ENCODE results near the gene FAM53A.
A peak's percentile ranks its signal among the peaks of the same experiment; 100 is the strongest.

The FAM53A gene, protein sequence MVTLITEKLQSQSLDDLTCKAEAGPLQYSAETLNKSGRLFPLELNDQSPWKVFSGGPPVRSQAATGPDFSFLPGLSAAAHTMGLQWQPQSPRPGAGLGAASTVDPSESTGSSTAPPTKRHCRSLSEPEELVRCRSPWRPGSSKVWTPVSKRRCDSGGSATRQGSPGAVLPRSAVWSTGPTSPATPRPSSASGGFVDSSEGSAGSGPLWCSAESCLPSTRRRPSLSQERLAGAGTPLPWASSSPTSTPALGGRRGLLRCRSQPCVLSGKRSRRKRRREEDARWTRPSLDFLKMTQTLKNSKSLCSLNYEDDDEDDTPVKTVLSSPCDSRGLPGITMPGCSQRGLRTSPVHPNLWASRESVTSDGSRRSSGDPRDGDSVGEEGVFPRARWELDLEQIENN

DNA sequence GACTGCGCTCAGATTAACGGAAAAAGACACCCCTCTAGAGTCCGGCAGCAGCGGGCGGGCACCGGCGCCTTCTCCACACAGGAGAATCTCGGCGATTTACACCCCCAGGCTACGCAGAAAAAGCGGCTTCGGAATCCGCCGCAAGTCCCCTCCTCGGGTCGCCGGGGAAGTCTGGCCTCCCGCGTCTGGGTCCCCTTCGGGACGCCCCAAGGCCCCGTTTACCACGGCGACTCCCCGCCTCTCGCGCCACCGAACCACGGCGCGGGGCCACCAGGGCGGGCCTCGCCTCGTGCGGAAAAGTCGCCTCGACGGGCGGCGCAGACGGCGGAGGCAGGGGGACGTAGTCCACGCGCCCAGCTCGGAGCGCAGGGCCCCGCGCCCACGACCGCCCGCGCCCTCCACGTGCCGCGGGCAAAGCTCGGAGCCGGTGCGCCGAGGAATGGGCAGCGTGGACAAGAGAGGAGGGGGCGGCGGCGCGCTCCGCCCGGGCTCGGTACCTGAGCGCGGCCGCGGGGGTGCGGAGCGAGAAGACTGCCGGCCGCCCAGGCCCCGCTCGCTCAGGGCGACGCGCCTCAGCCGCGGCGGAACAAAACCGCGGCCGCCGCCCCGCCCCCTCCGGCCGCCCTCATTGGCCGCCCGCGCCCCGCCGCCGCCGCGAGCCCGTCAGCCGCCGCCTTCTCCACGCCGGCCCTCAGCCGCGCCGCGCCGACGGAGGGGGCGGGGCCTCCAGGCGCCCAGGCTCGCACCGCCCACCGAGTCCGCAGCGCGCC is at the start of gene FAM53A:
FAM53A (minus strand) TSS at position 578 of the 770 bp plus-strand sequence. CDS start 15,572 bp downstream, outside the sequence.
- DNase-seq: no peak

DNA sequence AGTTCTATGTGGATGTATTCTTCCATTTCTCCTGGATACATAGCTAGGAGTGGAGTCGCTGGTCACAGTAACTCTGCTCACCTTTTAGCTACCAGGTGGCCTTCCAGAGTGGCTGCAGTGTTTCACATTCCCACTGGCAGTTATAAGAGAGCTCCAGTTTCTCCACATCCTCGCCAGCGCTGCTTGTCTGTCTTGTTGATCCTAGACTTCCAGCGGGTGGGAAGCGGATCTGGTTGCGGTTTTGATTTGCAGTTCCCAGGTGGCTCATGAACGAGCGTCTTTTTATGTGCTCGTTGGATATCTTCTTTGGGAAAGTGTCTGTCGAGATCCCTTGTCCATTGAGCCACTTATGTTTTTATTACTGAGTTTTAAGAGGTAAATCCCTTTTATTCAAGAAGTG is 48.8 kb upstream of the FAM53A start:
- no peak for DNase-seq

DNA sequence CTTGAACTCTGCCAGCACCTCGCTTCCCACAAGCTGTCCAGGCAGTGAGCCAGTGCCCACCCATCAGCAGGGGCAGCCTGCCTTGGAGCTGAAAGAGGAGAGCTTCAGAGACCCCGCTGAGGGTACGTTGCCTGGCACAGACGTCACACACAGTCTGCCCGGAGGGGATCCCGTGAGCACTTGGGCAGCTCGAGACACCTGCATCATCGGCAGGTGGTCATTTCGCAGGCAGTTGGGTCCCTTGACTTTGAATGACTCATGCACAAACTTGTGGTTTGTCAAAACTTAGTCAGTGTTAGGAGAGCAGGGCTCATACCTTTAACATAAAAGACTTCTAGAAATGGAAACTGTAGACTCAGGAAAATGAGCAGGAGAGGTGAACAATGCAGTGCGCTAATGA is 47.1 kb upstream of the FAM53A start:
- no peak for DNase-seq

DNA sequence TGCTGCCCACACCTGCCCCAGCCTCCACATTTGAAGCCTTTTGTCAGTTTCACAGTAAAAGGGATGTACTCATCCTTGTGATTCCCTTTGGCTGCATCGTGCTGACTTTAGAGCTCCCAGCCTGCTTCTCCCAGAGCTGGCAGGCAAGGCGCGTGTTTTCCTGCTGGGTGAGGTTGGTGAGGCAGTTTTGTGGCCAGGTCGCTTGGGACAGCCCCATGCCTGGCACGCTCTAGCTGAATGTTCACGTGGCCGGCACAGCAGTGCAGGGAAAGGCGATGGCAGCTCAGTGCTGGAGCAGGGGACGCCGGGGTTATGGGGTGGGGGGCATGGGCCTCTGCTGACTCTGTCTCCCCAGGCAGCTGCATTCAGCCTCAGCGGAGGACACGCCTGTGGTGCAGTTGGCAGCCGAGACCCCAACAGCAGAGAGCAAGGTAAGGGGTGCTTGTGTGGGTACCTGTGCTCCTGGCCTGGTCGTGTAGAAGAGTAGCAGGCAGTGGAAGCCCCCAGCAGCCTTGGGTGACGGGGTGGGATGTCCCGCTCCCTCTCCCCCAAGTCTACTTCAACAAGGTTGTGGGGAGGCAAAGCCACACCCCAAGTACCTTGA is 46.5 kb upstream of the FAM53A start:
- no peak for DNase-seq

DNA sequence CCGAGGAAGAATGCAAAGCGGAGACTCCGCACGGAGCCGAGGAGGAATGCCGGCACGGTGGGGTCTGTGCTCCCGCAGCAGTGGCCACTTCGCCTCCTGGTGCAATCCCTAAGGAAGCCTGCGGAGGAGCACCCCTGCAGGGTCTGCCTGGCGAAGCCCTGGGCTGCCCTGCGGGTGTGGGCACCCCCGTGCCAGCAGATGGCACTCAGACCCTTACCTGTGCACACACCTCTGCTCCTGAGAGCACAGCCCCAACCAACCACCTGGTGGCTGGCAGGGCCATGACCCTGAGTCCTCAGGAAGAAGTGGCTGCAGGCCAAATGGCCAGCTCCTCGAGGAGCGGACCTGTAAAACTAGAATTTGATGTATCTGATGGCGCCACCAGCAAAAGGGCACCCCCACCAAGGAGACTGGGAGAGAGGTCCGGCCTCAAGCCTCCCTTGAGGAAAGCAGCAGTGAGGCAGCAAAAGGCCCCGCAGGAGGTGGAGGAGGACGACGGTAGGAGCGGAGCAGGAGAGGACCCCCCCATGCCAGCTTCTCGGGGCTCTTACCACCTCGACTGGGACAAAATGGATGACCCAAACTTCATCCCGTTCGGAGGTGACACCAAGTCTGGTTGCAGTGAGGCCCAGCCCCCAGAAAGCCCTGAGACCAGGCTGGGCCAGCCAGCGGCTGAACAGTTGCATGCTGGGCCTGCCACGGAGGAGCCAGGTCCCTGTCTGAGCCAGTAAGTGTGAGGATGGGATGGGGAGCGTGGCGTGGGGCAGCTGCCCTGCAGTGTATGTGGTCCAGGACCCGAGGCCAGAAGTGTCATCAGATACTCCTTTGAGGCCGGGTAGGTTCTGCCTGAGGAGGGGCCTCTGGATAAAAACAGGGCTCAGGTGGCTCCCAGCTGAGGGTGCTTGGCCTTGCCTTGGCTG is 44.2 kb upstream of the FAM53A start:
- DNase-seq: no peak

DNA sequence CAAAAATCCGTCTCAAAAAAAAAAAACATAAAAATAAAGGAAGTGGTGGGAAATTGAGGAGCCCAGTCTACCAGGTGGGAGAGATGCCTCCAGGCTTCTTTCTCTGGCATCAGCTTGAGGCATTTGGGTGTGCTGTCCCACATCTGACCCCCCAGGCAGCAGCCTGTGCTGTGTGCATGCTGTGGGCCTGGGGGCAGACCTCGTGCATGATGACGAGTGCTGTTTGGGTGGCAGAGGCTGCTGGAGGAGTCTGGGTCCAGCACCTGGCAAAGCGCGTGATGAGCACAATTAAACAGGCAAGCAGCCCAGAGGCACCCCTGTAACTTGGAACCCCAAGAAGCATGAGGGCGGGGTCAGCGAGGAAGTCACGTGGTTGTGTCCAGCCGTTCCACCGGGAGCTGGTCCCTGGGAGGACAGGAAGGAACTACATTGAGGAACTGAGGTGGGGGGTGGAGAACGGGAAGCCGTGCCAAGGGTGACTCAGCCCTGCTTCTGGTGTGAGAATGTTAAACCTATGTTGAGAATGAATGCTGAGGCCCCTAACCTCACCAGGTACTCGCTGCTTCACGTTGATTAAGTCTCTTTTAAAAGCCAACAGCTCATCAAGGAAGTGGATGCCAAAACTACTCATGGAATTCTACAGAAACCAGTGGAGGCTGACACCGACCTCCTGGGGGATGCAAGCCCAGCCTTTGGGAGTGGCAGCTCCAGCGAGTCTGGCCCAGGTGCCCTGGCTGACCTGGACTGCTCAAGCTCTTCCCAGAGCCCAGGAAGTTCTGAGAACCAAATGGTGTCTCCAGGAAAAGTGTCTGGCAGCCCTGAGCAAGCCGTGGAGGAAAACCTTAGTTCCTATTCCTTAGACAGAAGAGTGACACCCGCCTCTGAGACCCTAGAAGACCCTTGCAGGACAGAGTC is 43.3 kb upstream of the FAM53A start:
- DNase-seq: peak; percentile 63 to 74

DNA sequence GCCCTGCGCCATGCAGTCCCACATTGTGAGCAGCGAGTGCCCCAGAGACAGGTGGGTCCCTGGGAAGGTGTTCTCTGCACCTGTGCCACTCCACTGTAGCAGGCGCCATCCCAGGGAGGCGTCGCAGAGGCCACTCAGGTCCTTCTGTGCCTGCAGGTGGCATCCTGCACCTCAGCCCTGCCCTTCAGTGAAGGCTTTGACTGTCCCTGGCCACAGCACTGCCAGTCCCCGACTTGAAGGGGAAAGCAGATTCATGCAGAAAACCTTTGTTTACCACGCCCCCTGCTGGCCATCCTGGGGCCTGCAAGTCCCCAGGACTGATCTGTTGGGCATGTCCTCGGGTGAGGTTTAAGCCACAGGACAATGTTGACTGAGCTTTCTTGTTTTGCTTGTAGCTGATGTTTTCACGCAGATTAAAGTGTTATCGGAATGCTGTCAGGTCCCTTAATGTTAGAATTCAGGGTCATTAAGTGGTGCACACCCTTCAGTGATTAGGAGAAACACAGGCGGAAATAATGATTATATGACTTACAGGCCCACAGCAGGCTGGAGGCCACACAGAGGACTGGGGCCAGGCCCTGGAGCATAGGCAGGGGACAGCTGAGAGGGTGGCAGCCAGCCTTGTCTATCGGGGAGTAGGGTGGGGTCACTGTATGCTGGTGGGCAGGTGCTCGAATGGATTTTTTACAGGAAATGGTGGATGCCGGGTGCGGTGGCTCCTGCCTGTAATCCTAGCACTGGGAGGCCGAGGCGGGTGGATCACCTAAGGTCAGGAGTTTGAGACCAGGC is 42.2 kb upstream of the FAM53A start:
- peak; percentile 63 to 64 for DNase-seq

DNA sequence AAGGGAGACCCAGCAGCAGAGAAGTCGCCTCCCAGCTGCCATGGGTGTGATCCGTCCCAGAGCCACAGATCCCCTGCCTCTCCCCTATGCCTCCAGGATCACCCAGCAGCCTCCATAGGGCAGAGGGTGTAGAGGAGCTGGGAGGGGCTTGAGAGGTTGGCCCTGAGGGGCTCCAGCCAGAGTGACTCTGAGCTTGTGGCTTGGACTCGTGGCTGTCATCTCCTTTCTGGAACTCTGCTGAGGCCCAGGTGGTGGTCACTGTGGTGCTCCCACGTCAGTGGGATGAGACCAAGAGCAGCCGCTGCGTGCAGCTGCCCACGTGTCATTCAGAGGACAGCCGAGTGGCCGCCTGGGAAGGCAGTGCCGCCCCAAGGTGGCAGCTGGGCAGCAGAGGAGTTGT is 41.4 kb upstream of the FAM53A start:
- DNase-seq: no peak

DNA sequence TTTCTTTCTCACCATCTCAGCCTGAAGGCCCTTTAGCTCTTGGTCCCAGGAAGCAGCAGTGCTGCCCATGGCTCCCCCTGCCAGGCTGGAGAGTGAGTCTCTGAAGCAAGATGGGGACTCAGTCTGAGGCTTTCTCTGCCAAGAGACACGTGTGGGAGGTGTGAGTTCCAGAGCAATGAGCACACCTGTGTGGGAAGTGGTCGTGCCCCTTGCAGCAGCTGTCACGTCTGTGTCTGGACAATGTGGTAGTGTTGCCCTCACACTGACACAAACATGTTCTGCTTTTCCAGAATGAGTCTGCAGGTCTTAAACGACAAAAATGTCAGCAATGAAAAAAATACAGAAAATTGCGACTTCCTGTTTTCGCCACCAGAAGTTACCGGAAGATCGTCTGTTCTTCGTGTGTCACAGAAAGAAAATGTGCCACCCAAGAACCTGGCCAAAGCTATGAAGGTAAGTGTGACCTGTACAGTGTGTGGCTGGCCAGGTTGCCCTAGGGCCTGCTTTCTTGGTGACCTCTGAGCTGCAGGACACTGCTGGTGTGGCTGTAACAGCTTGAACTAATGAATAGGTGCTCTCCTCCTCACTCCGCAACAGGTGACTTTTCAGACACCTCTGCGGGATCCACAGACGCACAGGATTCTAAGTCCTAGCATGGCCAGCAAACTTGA is 39.2 kb upstream of the FAM53A start:
- peak; percentile 64 to 70 for DNase-seq

DNA sequence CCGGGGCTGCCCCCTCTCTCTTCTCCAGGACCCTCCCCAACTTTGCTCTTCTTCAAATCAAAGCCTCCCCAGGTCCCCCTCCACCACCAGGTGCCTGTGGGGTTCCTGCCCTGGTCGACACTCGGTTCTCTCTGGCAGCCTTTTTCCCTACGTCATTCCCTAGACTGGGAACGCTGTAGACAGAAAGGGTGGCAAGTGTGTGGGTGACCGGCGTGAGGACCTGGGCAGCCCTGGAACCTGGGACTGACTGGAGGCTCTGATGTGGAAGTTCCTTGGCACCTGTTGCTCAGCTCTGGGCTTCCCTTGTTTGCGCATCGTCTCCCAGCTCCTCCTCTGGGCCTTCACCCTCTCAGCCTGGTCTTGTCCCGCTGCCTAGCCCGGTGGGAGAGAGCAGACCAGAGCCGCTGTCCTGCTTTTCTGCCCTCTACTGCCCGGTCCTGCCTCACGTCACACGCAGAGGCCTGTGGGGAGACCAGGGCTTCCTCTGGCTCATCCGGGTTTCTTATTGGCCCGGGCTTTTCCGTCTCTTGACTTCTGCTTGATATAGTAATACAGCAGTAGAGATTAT is 38.5 kb upstream of the FAM53A start:
- DNase-seq: peak; percentile 12 to 40

DNA sequence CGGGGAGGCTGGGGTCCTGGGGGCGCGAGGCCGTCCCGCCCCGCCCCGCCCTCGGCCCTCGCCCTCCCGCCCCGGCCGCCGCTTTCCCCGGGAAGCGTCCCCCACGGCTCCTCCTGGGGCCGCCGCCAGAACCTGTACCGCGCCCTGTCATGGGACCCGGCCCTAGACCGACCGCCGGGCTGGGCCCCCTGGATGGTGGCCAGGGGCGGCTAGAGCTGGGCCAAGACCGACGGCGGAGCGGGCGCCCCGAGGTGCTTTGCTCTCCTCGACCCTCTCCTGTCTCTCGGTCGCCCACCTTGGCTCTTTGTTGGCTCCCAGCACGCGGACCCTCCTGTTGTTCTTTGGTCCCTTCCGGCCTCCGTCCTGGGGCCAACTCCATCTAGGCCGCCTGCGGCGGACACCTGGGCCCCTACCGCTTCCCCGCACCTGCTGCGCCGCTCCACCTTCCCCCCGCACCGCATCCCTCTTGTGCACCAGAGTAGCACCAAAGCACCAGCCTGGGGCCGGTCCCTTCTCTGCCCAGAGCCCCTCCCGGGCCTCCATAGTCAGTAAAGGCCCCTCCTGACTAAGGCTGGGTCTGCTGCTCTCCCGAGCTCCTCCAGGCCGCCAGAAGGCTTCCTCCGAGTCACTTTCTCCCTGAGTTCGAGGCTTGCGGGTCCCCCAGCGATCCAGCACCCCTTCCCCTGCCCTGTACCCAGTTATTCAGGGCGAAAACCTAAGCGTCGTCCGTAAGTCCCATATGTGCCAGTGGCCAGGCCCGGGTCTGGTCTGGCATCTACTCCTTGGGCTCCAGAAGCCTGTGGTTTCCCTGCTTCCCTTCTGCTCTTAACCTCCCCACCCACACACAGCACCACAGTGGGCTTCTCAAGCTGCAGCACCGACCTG is 37.8 kb upstream of the FAM53A start:
- DNase-seq: no peak

DNA sequence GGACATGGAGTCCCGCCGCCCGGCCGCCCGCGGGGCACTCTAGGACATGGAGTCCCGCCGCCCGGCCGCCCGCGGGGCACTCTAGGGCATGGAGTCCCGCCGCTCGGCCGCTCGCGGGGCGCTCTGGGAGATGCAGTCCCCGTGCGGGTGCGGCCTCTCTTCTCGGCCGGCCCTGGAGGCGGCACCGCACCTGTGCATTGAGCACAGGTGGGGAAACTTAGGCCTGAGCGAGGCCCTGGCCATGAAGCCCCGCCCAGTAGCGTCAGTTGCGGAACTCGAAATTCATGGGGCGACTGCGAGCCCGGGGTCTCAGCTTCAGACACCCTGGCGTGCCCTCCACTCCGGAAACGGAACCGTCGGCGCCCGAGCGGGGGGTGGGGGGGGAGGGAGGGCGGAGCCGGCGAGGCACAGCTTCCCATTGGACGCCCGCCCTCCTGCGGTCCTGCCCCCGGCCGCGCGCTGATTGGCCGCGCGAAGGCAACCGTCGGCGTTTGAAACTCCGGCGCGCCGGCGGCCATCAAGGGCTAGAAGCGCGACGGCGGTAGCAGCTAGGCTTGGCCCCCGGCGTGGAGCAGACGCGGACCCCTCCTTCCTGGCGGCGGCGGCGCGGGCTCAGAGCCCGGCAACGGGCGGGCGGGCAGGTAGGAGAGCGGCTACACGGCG is 37.0 kb upstream of the FAM53A start, which contains the start of the genes TACC3 and TMEM129:
TACC3 (plus strand) TSS at position 519 of the 663 bp plus-strand sequence. CDS start 1,901 bp downstream, outside the sequence.
TMEM129 (minus strand) TSS at position 321 of the 663 bp plus-strand sequence. CDS start 486 bp downstream, outside the sequence.
- DNase-seq: peak; percentile 81 to 88

DNA sequence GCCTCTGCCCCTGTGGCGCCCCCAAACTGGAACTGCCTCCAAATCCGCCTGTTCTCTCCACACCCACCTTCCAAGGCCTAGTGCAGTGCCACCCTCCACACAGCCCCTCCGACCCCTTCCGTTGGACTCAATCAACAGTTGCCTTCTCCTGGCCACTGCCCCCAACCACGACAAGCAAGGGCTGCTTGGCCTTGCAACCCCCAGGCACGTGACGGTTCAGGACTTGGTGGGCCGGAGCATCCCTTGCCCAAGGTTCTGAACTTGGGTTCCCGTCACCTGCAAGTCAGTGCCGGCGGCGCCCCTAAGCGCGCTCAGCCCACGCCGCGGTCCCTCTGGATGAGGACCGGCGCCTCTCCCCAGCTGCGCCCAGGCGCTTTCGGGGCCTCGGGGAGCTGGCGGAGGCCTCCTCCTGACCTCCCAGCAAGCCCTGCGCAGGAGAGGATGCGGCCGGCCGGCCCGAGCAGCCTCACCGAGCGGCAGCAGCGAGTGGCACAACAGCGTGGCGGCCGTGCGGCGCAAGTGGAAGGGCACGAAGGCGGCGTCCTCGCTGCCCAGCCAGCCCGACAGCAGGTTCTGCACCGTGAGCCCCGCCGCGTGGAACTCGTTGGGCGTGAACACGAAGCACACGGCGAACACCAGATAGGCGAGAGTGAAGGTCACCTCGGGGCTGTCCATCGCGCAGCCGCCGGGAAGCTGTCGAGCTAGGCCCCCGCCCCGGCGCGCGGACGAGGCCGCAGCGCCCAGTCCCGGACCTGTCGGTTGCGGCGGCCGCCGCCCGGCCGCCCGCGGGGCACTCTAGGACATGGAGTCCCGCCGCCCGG is 36.3 kb upstream of the FAM53A start:
- DNase-seq: peak; percentile 15 to 31

DNA sequence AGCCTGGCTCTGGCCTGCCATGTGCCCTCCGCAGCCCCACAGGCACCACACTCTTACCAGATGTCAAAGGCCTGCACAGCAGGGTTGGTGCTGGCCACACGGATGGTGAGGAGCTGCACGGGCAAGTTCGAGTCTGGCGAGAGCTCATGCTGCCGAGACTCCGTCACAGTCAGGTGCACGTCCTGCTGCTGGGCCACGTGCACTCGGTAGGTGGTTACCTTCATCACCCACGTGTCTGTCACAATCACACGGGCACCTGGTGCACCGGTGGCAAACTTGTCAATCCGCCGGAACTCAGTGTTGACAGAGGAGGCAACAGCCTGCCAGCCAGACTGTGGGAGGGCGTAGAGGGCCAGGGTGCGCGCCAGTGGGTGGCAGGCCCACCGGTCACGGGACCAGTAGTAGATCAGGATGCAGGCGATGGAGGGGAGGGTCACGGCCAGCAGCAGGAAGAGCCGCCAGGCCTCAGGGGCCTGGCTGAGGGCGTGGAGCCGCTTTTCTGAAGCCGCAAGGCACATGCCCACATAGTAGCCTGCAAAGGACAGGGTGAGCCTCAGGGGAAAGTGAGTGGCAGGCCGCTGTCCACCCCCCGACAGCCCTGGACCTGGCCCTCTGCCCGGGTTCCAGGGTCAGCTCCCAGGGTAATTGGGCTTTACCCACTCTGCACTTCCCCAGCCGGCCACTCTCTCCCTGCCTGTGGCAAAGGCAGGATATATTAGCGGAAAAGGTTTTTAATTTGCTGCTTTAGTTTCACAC is 34.2 kb upstream of the FAM53A start:
- no peak for DNase-seq

DNA sequence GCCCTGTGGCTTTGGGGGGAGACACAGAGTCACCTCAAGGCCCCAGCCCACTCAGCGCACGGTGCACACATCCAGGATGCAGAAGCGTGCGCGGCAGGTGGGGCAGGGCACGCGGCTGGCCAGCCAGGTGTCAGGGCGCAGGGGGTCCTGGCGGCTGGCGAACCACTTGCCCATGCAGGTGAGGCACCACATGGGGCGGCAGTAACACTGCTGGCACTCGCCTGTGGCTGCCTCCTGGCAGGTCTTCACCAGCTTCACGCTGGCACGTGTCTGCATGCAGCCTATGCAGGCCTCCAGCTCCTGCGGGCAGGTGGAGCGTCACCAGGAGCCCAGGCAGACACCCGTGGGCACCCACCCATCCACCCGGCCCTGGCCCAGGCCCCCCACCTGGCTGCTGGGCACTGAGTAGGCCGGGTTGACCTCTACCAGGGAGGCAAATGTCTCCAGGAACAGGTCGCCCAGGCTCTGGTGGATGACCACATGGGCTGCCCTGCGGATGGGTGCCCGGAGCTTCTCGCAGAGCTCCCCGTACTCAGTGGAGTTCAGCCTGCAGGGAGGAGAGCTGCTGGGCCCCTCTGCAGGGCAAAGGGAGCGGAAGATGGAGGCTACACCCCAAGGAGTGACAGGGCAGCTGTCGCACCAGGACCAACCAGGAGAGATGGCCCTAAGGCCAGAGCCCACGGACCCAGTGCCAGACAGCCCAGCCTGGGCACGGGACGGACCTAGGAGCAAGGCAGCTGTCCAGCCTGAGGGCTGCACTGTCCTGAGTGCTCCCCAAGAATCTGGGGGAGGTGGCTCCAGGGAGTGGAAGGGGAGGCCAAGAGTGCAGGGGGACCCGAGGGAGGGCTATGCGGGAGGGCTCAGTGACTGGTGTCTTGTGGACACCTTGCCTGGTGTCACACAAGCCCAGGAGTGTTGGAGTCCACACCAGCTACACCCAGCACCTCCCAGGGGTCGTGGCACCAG is 33.3 kb upstream of the FAM53A start:
- no peak for DNase-seq
